Gastroesophageal sphincter (tissue), 3 donors: Measurements from ENCODE around the gene SMPD3.

Source experiments
- CTCF ChIP-seq, 4 experiments: fragments of 200-600 bp in 2 of 4; fragments of 450-650 bp in 2 of 4; sonication (generic) in 1 of 4; IDR thresholded peaks; one replicate each; pipeline ENCODE4 v1.5.1; 2017 to 2019; ENCODE audit warnings: antibody characterized with exemption in 4 of 4, mild to moderate bottlenecking in 2 of 4, moderate library complexity in 2 of 4
- POLR2AphosphoS5 ChIP-seq: sonication (generic); formaldehyde crosslinking; IDR thresholded peaks from one replicate; pipeline ENCODE4 v1.6.1; 2017; ENCODE audit warnings: antibody characterized with exemption

GRCh38 chr16:68313116-68313515 is 135.2 kb downstream of the SMPD3 start:
- TF ChIP-seq CTCF (IDR thresholded peaks at IDR 0.05) (no peak), POLR2AphosphoS5 (no peak)
